Chondrocyte (in vitro differentiated cells): Measurements from ENCODE around the gene CYP4F3. TPM values are rescaled to one million over a fixed set of nuclear protein-coding genes. Genes with fewer than 3 reads are reported as not detected.
"Not testable (repeated sequence)": the region's sequence is repeated elsewhere in the genome, so short reads cannot be mapped to it uniquely, and the experiment has no call there.

ENCODE experiments used
- DNase-seq: peaks from one replicate; pipeline ENCODE4 v3.0.0; 2021; ENCODE audit warnings: mixed read lengths, low spot score
- H3K27ac Mint-ChIP-seq: one replicate; pipeline ENCODE4 v1.8.0; 2021; ENCODE audit warnings: mild to moderate bottlenecking, moderate library complexity, mixed read lengths; ENCODE audit not compliant: unreplicated experiment
- H3K27me3 Mint-ChIP-seq: 2 replicates; pipeline ENCODE4 v1.8.0; 2021; ENCODE audit warnings: low read depth, mixed read lengths
- H3K36me3 Mint-ChIP-seq: 2 replicates; pipeline ENCODE4 v1.8.0; 2021; ENCODE audit warnings: low read depth, mixed read lengths
- H3K4me1 Mint-ChIP-seq: 2 replicates; pipeline ENCODE4 v1.8.0; 2021; ENCODE audit warnings: low read depth, mild to moderate bottlenecking, mixed read lengths
- H3K4me3 Mint-ChIP-seq: one replicate; pipeline ENCODE4 v1.8.0; 2021; ENCODE audit warnings: mild to moderate bottlenecking, moderate library complexity, mixed read lengths; ENCODE audit not compliant: unreplicated experiment
- H3K9me3 Mint-ChIP-seq: 2 replicates; pipeline ENCODE4 v1.8.0; 2021; ENCODE audit warnings: low read depth, mixed read lengths
- total RNA-seq: library from RNA; stranded (reverse); gene quantifications from 3 replicates; pipeline ENCODE4 v1.2.1, GENCODE V29; 2021
- TF ChIP-seq, protein P1 (sequence below): fragments of 200-600 bp; sonication (generic); IDR thresholded peaks from 2 replicates; pipeline ENCODE4 v1.5.0; 2021; ENCODE audit warnings: antibody characterized with exemption, mild to moderate bottlenecking, moderate library complexity

CYP4F3 gene
- total RNA-seq, 1 donor from 2014 or later: not detected

DNA sequence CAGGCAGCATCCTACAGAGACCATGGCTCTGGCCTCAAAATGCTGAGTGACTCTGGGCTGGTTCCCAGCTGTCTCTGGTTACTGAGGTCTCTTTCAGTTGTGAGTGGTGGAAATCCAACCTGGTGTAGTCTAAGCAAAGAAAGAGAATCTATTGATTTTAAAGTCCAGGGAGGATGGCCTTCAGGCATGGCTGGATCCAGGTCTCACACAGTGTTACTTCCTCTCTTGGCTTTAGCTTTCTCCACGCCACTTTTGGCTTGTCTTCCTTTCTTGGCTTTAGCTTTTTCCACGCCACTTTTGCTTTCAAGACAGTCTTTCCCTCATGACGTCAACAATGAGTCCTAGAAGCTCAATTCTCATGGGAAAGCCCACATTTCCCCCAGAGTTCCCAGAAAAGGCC, 4.1 kb downstream of the CYP4F3 start:
- Mint-ChIP-seq H3K4me1 (no peaks in the 10 kb centered on the region), H3K27me3 (no peaks in the 10 kb centered on the region), H3K9me3 (peaks cover 18% of the 10 kb centered on the region), H3K27ac (no peak overlapping the region), H3K36me3 (no peaks in the 10 kb centered on the region), H3K4me3 (no peak overlapping the region)
- TF ChIP-seq, protein P1, sequence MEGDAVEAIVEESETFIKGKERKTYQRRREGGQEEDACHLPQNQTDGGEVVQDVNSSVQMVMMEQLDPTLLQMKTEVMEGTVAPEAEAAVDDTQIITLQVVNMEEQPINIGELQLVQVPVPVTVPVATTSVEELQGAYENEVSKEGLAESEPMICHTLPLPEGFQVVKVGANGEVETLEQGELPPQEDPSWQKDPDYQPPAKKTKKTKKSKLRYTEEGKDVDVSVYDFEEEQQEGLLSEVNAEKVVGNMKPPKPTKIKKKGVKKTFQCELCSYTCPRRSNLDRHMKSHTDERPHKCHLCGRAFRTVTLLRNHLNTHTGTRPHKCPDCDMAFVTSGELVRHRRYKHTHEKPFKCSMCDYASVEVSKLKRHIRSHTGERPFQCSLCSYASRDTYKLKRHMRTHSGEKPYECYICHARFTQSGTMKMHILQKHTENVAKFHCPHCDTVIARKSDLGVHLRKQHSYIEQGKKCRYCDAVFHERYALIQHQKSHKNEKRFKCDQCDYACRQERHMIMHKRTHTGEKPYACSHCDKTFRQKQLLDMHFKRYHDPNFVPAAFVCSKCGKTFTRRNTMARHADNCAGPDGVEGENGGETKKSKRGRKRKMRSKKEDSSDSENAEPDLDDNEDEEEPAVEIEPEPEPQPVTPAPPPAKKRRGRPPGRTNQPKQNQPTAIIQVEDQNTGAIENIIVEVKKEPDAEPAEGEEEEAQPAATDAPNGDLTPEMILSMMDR: no peak
- DNase-seq: no peak

DNA sequence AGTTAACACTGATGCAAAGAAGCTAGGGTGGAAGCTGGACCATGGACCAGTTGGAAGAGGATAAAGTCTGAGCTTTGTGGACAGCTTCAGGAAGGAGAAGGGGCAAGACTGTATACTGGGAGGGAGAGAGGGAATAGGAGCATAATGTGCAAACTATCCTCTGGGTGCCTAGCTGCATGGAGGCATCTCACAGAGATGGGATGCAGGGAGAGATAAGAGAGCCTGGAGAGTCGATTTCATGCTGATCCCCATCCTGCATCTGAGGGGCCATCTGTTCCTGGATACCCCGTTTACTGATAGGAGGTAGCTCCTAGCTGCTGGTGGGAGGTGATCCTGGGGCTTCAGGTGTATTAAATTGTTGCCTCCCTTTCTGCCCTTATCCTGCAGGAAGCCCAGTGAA, 8.8 kb downstream of the CYP4F3 start:
- Mint-ChIP-seq H3K4me3 (no peak overlapping the region), H3K27me3 (peaks cover 4% of the 10 kb centered on the region), H3K36me3 (no peaks in the 10 kb centered on the region), H3K4me1 (no peaks in the 10 kb centered on the region), H3K27ac (no peak overlapping the region), H3K9me3 (peaks cover 26% of the 10 kb centered on the region)
- TF ChIP-seq, protein P1: no peak
- DNase-seq: no peak

DNA sequence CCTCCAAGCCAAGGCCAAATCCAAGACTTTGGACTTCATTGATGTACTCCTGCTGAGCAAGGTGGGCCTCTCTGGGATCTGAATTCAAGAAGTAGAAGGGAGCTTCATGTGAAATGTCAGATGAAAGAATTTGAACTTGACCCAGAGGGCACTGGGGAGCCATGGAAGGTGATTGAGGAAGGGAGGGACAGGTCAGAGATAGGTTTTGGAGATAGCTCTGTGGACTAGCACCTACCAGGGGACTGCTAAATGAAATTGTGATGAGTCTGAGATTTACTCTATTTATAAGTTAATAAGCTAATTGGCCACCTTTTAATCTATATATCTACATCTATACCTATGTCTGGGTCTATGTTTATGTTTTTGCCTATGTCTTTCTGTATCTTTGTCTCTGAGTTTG, 9.4 kb downstream of the CYP4F3 start:
- H3K27ac Mint-ChIP-seq, H3K36me3 Mint-ChIP-seq, H3K4me1 Mint-ChIP-seq, H3K27me3 Mint-ChIP-seq, DNase-seq, H3K4me3 Mint-ChIP-seq: not testable (repeated sequence)
- H3K9me3 Mint-ChIP-seq: peaks cover 26% of the 10 kb centered on the region

GRCh38 chr19:15651791-15652190, 11.1 kb downstream of the CYP4F3 start:
- DNase-seq: no peak
- H3K4me1 Mint-ChIP-seq: no peaks in the 10 kb centered on the region

GRCh38 chr19:15652559-15653278, 12.0 kb downstream of the CYP4F3 start:
- no peak for DNase-seq
- Mint-ChIP-seq H3K27ac (no peak overlapping the region), H3K4me3 (no peak overlapping the region), H3K27me3 (peaks cover 4% of the 10 kb centered on the region), H3K4me1 (no peaks in the 10 kb centered on the region), H3K36me3 (no peaks in the 10 kb centered on the region), H3K9me3 (peaks cover 21% of the 10 kb centered on the region)
- TF ChIP-seq, protein P1: no peak

More at GRCh38 chr19:15651791-15652190, 11.1 kb downstream of the CYP4F3 start:
- Mint-ChIP-seq H3K9me3 (peaks cover 21% of the 10 kb centered on the region), H3K27me3 (peaks cover 4% of the 10 kb centered on the region), H3K27ac (no peak overlapping the region), H3K4me3 (no peak overlapping the region), H3K36me3 (no peaks in the 10 kb centered on the region)
- TF ChIP-seq, protein P1: no peak

DNA sequence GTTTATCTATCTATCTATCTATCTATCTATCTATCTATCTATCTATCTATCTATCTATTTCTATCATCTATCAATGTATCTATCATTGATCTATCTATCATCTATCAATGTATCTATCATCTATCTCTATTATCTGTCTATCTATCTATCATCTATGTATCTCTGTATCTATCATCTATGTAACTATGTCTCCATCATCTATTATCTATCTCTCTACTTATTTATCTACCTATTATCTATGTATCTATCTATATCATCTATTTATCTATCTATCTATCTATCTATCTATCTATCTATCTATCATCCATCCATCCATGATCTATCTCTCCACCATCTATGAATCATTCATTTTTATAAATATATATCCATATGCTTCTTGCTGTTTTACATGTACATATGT, 15.8 kb downstream of the CYP4F3 start:
- no peaks in the 10 kb centered on the region for H3K4me1 Mint-ChIP-seq
- TF ChIP-seq, protein P1: no peak
- H3K4me3 Mint-ChIP-seq: no peak overlapping the region
- peaks cover 4% of the 10 kb centered on the region for H3K27me3 Mint-ChIP-seq
- no peak for DNase-seq
- H3K36me3 Mint-ChIP-seq: no peaks in the 10 kb centered on the region
- H3K27ac Mint-ChIP-seq: no peak overlapping the region
- H3K9me3 Mint-ChIP-seq: peaks cover 4% of the 10 kb centered on the region
